H1 (cell line): ENCODE measurements around the gene MSH4. TPM values are rescaled to one million over a fixed set of nuclear protein-coding genes. Genes with fewer than 3 reads are reported as not detected.
A peak's percentile ranks its signal among the peaks of the same experiment; 100 is the strongest.

Source experiments
- BACH1 ChIP-seq: IDR thresholded peaks from 2 replicates; pipeline ENCODE4 v1.6.1; 2012; ENCODE audit warnings: low read length, improper control_type of control experiment
- CTBP2 ChIP-seq: IDR thresholded peaks from 2 replicates; pipeline ENCODE4 v1.7.0; 2011; ENCODE audit warnings: borderline replicate concordance, mild to moderate bottlenecking, moderate library complexity, mixed read lengths, low read length; ENCODE audit not compliant: insufficient read depth, insufficient read length
- KDM4A ChIP-seq: IDR thresholded peaks from one replicate; pipeline ENCODE4 v1.7.1; 2012; ENCODE audit warnings: low read depth, mild to moderate bottlenecking, moderate library complexity, low read length, inconsistent platforms; ENCODE audit not compliant: severe bottlenecking
- TAF7 ChIP-seq: optimal IDR thresholded peaks from 2 replicates; pipeline ENCODE3; 2011; ENCODE audit warnings: low read depth, mild to moderate bottlenecking, inconsistent platforms, low read length, moderate library complexity, borderline replicate concordance
- polyA plus RNA-seq, 7 experiments: library from polyadenylated mRNA; depleted of rRNA in 3 of 7; stranded (reverse) in 5 of 7; unstranded in 2 of 7; fragments of >200 nt in 5 of 7; fragments of 200-250 nt in 2 of 7; gene quantifications; 1 replicate in 5 of 7; 2 replicates in 1 of 7; 4 replicates in 1 of 7; pipeline versions ENCODE4 v1.2.1 to v1.2.3, GENCODE V29; 2011 to 2013; ENCODE audit warnings: missing spikeins in 2 of 7, mixed read lengths in 2 of 7
- total RNA-seq: library from RNA; stranded (reverse); fragmentation: NEBNext Ultra II Directional; extraction: Animal tissue kit (Norgen Biotek cat#: 25700); gene quantifications from 2 replicates; pipeline ENCODE4 v1.2.1, GENCODE V29; 2021
- TF ChIP-seq, protein P1 (sequence below), 3 experiments: IDR thresholded peaks; 1 replicate in 2 of 3; 2 replicates in 1 of 3; pipeline versions ENCODE4 v1.5.1 to v1.6.1; 2011; ENCODE audit warnings: low read length in 3 of 3, mild to moderate bottlenecking in 3 of 3, inconsistent platforms in 2 of 3, low read depth in 1 of 3, moderate library complexity in 1 of 3; ENCODE audit not compliant: insufficient read depth in 1 of 3; ENCODE audit errors: control extremely low read depth in 1 of 3

Gene MSH4
- total and polyA plus RNA-seq, 2 of the 8 experiments (the other 6 are each of a cell fraction or from before 2014, with no cell fraction given), result 0.03 to 0.22 TPM

DNA sequence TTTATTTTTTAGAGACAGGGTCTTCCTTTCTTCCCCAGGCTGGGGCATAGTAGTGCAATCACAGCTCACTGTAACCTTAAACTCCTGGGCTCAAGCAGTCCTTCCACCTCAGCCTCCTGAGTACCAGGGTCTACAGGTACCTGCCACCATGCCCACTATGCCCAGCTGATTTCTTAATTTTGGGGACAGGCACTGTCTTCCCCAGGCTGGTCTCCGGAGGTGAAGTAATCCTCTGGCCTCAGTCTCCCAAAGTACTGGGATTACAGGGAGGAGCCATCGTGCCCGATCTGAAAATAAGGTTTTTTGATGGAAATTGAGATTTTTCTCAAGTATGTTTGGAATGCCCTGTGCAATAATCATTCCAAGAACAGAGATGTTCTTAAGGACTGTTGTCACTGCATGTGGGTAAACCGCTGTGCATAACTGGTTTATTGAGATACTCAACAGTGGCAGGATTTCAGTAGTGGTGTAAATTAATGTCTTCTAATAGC is 934 bp upstream of the MSH4 start (continued):
- TF ChIP-seq KDM4A (no peak), CTBP2 (no peak), TAF7 (peak; percentile 38), BACH1 (no peak)
- TF ChIP-seq, protein P1, sequence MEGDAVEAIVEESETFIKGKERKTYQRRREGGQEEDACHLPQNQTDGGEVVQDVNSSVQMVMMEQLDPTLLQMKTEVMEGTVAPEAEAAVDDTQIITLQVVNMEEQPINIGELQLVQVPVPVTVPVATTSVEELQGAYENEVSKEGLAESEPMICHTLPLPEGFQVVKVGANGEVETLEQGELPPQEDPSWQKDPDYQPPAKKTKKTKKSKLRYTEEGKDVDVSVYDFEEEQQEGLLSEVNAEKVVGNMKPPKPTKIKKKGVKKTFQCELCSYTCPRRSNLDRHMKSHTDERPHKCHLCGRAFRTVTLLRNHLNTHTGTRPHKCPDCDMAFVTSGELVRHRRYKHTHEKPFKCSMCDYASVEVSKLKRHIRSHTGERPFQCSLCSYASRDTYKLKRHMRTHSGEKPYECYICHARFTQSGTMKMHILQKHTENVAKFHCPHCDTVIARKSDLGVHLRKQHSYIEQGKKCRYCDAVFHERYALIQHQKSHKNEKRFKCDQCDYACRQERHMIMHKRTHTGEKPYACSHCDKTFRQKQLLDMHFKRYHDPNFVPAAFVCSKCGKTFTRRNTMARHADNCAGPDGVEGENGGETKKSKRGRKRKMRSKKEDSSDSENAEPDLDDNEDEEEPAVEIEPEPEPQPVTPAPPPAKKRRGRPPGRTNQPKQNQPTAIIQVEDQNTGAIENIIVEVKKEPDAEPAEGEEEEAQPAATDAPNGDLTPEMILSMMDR (IDR thresholded peaks at IDR 0.05; ENCODE audit: control extremely low read depth in 1 of 3, insufficient read depth in 1 of 3, low read depth in 1 of 3, low read length in 3 of 3), result no peak
